C1 segment of cervical spinal cord (tissue), 14 donors: ENCODE measurements around the gene STRADB.
"Not testable (repeated sequence)": the region's sequence is repeated elsewhere in the genome, so short reads cannot be mapped to it uniquely, and the experiment has no call there.

Experiments used
- DNase-seq, 14 donors: peaks; one replicate each; lab custom pipeline; 2025; lab: John Stamatoyannopoulos, UW

STRADB gene

GRCh38 chr2:201451292-201452057 lies at the start of gene STRADB, which contains the start of gene TRAK2:
Gene STRADB (plus strand): TSS chr2:201451740. CDS start chr2:201454841, 3,101 bp downstream.
Gene TRAK2 (minus strand): TSS chr2:201451458. CDS start chr2:201420507, 30,951 bp downstream.
- DNase-seq = peak; percentile 37 to 98 (median 94)

- no peak for DNase-seq
Observed at GRCh38 chr2:201401815-201402214, 49.7 kb upstream of the STRADB start.

DNA sequence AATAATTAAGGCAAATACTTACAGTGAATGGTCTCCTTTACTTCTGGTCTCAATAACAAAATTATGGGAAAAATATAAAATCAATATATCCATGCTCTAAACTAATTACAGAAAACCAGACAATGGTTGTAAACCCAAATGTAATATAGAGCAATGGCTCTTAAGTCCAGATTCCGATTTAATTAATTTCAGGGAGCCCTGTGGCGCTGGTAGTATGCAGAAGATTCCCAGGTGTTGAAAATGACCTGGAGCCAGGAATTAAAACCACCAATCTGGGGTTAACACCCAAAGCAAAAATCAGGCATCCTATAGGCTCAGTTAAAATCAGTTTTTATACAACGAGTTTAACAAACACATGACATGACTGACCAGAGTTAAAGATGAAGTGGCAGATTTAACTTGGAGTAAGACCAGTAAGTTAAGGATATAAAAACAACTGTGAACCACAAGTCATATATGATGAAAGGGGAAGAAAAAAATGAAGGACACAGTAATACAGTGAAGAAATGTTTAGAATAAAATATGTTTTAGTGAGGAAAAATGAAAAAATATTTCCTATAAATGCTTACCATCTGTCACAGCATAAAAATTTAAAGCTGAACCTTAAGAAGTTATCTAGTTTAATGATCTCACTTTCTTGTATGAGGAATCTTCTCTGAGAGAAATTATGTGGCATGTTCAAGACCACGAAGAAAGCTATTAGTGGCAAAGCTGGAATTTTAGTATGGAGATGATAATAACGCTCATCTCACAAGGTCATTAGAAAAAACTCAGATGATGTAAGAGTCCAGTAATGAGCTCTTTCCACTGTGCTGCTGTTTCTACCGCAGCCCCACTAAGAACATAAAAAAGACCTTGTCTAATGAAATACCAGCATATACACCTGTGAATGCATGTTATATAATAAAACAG lies 48.6 kb upstream of the STRADB start:
- no peak for DNase-seq

DNA sequence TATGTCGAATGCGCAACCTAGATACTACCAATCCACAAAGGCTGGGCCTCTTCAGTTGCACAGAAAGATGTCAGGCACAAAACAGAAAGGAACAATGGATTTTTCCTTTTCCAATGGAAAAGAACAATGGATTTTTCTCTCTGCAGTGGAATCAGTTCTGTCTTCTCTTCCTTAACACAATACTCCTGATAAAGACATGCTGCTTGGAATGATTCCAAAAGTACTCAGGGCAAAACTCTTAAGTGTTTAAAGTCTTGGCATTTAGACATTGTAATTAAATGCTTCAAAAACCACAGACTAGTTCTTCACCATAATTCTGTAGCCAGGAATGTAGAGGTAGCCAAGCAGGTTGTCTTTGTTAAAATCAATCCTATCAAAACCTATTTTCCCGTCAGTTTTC lies 47.7 kb upstream of the STRADB start:
- no peak for DNase-seq

DNA sequence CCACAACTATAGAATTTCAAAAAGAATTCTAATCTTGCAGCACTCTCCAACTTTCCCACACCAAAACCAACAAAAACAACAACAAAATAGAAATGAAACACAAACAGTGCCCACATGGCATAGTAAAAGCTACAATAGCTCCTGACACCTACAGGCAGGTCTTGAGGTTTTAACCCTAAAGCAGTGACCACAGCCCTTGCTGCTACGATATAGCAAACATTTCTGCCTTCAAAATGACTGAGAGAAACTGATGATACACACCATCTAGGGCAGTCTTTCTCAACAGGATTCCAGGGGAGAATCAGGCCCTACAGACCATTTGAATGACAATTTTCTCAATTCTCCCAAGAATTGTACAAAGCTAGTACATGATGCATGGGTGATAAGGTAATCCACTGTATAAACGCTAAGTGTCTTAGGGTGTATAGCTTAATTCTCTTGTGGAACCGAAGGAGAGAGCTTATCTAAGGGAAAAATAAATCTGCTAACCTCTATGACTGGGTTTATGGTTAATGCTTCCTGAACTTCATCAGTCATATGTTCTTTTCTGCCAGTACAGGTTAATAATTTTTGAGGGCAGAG lies 46.8 kb upstream of the STRADB start:
- DNase-seq = no peak

GRCh38 chr2:201406077-201406662 lies 45.4 kb upstream of the STRADB start:
- no peak for DNase-seq

DNA sequence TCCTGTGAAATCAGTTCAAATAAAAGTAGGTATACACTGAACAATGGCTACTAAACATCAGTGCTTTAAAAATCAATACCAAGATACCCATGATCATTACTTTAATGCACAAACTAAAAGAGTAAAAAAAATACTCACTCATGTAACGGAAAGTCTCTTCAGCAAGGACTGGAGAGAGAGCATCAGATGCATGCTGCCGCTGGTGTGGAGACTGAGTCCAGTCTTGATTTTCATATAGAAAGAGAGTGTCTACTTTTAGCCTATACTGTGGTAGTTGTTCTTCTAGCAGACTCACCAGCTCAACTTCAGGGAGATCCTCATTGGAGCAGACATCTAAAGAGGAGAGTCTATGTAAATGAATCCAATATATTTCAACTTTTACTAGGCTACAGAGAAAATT lies 44.3 kb upstream of the STRADB start:
- no peak for DNase-seq

DNA sequence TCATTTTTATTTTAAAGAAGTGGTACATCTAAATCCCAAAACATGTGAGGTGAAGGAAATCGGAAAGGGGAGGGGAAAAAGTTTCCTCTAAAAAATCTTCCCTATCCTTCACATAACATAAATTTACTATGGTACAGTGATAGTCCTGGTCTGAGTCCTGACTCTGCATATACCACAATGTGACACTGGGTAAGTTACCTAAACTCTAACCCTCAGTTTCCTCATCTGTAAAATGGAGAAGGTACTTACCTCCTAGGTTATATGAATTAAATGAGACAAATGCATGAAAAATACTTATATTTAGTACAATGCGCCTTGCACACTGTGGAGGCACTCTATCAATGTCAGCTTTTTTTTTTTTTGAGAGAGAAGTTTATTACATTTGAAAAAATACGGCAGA lies 42.6 kb upstream of the STRADB start:
- no peak for DNase-seq

DNA sequence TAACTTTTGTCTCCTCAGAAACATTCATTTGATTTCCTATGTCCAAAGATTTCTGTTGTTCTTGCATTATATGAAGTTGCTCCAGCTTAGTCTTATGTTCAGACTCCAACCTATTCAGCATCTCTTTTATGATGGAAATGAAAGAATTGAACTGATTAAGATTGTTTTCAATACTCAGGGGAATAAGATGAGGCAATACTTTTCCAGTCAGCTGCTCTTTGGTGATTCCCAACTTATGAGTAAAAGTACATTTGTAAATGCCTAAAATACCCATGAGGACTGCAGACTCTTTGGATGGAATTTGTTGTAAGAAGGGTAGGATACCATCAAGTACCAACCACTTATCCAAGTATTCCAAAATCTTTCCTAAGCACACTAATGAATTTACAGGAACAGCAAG lies 40.1 kb upstream of the STRADB start:
- no peak for DNase-seq

GRCh38 chr2:201413143-201413542 lies 38.4 kb upstream of the STRADB start:
- DNase-seq = no peak

- no peak for DNase-seq
Observed at GRCh38 chr2:201413552-201413951, 38.0 kb upstream of the STRADB start.

GRCh38 chr2:201414099-201415023 lies 37.2 kb upstream of the STRADB start:
- no peak for DNase-seq

GRCh38 chr2:201415149-201415548 lies 36.4 kb upstream of the STRADB start:
- no peak for DNase-seq

DNA sequence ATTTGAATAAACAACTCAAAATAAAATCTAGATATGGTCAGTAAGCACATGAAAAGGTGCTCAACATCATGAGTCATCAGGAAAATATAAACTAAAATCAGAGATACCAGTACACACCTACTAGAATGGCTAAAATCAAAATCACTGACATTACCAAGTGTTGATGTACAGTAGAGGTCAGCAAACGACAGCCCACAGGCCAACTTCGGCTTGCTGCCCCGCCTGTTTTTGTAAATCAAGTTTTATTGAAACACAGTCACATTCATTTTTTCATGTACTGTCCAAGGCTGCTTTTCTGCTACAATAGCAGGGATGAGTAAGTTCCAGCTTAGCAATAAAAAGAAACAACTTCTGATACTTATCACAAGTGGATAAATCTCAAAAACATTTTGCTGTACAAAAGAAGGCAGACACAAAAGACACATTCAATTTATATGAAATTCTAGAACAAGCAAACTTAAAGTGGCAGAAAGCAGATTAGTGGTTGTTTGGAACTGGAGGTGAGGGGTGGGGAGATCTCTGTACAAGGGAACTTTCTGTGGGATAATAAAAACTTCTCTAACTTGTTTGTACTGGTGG lies 32.4 kb upstream of the STRADB start:
- DNase-seq = no peak

GRCh38 chr2:201419986-201420385 lies 31.6 kb upstream of the STRADB start:
- DNase-seq = no peak

DNA sequence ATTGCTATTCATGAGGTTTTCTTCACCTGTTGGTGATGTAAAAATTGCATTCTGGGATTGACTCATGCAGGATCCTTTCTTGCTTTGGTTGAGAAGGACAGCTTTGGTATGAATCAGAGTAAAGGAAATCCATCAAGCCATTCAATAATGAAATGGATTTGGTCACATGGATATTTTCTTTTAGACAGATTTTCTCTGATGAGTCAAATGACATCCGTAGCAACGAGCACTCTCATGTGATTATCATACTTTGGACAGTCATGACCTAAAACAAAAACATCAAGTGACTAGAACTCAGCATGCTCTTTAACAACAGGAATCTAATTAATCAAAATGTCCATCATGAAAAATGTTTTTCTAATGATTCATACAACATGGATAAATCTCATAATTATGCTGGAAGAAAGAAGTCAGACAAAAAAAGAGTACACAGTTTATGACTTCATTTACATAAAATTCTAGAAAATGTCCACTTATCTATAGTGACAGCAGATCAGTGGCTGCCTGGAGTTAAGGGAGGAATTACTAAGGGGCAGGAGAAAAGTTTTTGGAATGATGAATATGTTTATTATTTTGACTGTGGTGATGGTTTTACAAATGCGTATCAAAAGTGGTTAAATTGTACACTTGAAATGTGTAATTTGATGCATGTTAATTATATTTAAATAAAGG lies 31.0 kb upstream of the STRADB start:
- DNase-seq = no peak

DNA sequence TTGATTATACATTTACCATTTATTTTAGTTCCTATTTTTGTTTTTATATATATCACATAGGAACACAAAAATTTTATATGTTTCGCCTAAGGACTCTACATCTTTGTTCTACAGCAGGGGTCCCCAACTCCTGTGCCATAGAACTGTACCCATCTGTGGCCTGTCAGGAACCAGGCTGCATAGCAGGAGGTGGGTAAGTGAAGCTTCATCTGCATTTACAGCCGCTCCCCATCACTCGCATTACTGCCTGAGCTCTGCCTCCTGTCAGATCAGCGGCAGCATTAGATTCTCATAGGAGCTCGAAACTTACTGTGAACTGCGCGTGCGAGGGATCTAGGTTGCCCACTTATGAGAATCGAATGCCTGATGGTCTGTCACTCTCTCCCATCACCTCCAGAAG lies 25.6 kb upstream of the STRADB start:
- DNase-seq = no peak

DNA sequence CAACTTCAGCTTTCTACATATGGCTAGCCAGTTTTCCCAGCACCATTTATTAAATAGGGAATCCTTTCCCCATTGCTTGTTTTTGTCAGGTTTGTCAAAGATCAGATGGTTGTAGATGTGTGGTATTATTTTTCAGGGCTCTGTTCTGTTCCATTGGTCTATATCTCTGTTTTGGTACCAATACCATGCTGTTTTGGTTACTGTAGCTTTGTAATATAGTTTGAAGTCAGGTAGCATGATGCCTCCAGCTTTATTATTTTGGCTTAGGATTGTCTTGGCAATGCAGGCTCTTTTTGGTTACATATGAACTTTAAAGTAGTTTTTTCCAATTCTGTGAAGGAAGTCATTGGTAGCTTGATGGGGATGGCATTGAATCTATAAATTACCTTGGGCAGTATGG lies 23.2 kb upstream of the STRADB start:
- DNase-seq = not testable (repeated sequence)

GRCh38 chr2:201429835-201430234 lies 21.7 kb upstream of the STRADB start:
- DNase-seq = not testable (repeated sequence)

DNA sequence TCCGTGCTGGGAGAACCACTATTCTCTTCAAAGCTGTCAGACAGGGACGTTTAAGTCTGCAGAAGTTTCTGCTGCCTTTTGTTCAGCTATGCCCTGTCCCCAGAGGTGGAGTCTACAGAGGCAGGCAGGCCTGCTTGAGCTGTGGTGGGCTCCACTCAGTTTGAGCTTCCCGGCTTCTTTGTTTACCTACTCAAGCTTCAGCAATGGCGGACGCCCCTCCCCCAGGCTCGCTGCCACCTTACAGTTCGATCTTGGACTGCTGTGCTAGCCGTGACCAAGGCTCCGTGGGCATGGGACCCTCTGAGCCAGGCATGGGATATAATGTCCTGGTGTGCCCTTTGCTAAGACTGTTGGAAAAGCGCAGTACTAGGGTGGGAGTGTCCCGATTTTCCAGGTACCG lies 21.2 kb upstream of the STRADB start:
- DNase-seq = not testable (repeated sequence)
